Measurements from ENCODE around the gene ZNF488.

DNA sequence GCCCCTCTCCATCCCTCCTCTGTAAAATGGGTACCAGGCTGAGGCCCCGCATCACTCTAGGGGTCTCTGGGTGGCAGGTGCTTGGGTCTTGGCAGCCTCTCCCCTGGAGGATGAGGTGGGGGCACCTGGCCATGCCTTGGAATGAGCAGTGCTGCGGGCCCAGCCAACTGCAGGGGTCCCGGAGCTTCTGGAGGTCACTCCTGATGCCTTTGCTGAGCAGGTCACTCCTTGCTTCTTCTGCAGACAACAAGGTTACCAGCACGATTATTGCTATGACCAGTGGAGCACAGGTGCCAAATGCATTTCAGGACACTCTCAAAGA, 22.4 kb upstream of the ZNF488 start:
- no peak for TF ChIP-seq CTCF (conservative IDR thresholded peaks at IDR 0.05 in 1 of 2, IDR thresholded peaks at IDR 0.05 in 1 of 2; ENCODE audit: extremely low read depth in 1 of 2, insufficient read depth in 1 of 2, low read depth in 1 of 2, low read length in 2 of 2)
- no peak for TF ChIP-seq EZH2 (IDR thresholded peaks at IDR 0.05; ENCODE audit: borderline replicate concordance, low read length)

Data from mammary epithelial cell (primary cell).